A549 (cell line): ENCODE results near the gene ANO6. TPM values are rescaled to one million over a fixed set of nuclear protein-coding genes. Genes with fewer than 3 reads are reported as not detected.

Experiments used
- ATAC-seq, 2 experiments: fragments of 200-7000 bp in 1 of 2; fragments of >200 bp in 1 of 2; cut with Nextera tagmentation in 1 of 2; cut with Tn5 transposase in 1 of 2; 3 replicates each; pipeline versions ENCODE4 v1.8.0 to v1.9.1; 2018 to 2020; ENCODE audit warnings: mild to moderate bottlenecking in 1 of 2, moderate library complexity in 1 of 2
- CTCF ChIA-PET: fragments of 300-600 bp; sonication (Branson Sonifier 250); formaldehyde crosslinking; extraction: SDS; loops from one replicate; lab custom pipeline; 2021; ENCODE audit warnings: antibody characterized with exemption, inconsistent platforms; lab: Yijun Ruan, JAX
- POLR2A ChIA-PET: fragments of 350-600 bp; formaldehyde crosslinking; extraction: SDS; loops from one replicate; lab custom pipeline; 2021; ENCODE audit warnings: antibody characterized with exemption, inconsistent platforms; lab: Yijun Ruan, JAX
- DNase-seq, 2 experiments: peaks; one replicate each; pipeline versions ENCODE4 v3.0.0 to v3.0.0-alpha.2; 2011 to 2016; ENCODE audit warnings: low read depth in 1 of 2, low spot score in 1 of 2
- FAIRE-seq: peaks from 2 replicates; lab custom pipeline; 2011; peaks lifted over from hg19 to GRCh38; lab: Jason Lieb, UNC
- H3K27ac ChIP-seq, 2 experiments: fragments of >200 bp; sonication (Bioruptor Twin); formaldehyde crosslinking; 3 replicates each; pipeline ENCODE4 v1.5.1; 2016 to 2017
- H3K4me1 ChIP-seq: fragments of >200 bp; sonication (Bioruptor Twin); formaldehyde crosslinking; 3 replicates; pipeline ENCODE4 v1.6.1; 2016
- H3K4me2 ChIP-seq: fragments of >200 bp; sonication (Bioruptor Twin); formaldehyde crosslinking; 3 replicates; pipeline ENCODE4 v1.6.1; 2016
- H3K4me3 ChIP-seq: fragments of >200 bp; sonication (Bioruptor Twin); formaldehyde crosslinking; 3 replicates; pipeline ENCODE4 v1.5.1; 2016
- H3K9me3 ChIP-seq: fragments of >200 bp; sonication (Bioruptor Twin); formaldehyde crosslinking; 3 replicates; pipeline ENCODE4 v1.6.1; 2016
- EHMT2 ChIP-seq: fragments of 200-600 bp; sonication (generic); IDR thresholded peaks from 2 replicates; pipeline ENCODE4 v1.6.1; 2016; ENCODE audit warnings: antibody characterized with exemption, low read depth, mild to moderate bottlenecking, moderate library complexity
- FOSB ChIP-seq: fragments of 250-450 bp; sonication (Bioruptor Pico); IDR thresholded peaks from 2 replicates; pipeline ENCODE4 v1.5.0; 2020; ENCODE audit warnings: mild to moderate bottlenecking, moderate library complexity
- FOSL2 ChIP-seq, 2 experiments: fragments of 450-650 bp in 1 of 2; fragments of >200 bp in 1 of 2; sonication (Bioruptor Twin) in 1 of 2; formaldehyde crosslinking; IDR thresholded peaks; 2 replicates each; pipeline versions ENCODE4 v1.5.0 to v1.6.1; 2016 to 2020; ENCODE audit warnings: mild to moderate bottlenecking in 1 of 2, moderate library complexity in 1 of 2
- FOXS1 ChIP-seq: fragments of 250-450 bp; sonication (Bioruptor Pico); IDR thresholded peaks from 2 replicates; pipeline ENCODE4 v1.5.0; 2020; ENCODE audit warnings: mild to moderate bottlenecking, moderate library complexity
- HDAC2 ChIP-seq: fragments of 200-600 bp; sonication (generic); IDR thresholded peaks from 2 replicates; pipeline ENCODE4 v1.6.1; 2016
- HOXA7 ChIP-seq: fragments of 250-450 bp; sonication (Bioruptor Pico); IDR thresholded peaks from 2 replicates; pipeline ENCODE4 v1.5.0; 2020; ENCODE audit warnings: mild to moderate bottlenecking, moderate library complexity
- HOXB5 ChIP-seq: fragments of 250-450 bp; sonication (Bioruptor Pico); IDR thresholded peaks from 2 replicates; pipeline ENCODE4 v1.5.0; 2020; ENCODE audit warnings: mild to moderate bottlenecking, moderate library complexity
- JUN ChIP-seq, 2 experiments: fragments of >200 bp; sonication (Bioruptor Twin); formaldehyde crosslinking; IDR thresholded peaks; 2 replicates in 1 of 2; 3 replicates in 1 of 2; pipeline ENCODE4 v1.6.1; 2016 to 2017
- NFE2L2 ChIP-seq: fragments of 150-350 bp; conservative IDR thresholded peaks from 2 replicates; pipeline ENCODE4 v1.6.1; 2014; ENCODE audit warnings: low read length
- NPAS2 ChIP-seq: fragments of 250-450 bp; sonication (Bioruptor Pico); IDR thresholded peaks from 2 replicates; pipeline ENCODE4 v1.8.0; 2022; ENCODE audit warnings: mild to moderate bottlenecking, moderate library complexity, borderline replicate concordance
- PHF8 ChIP-seq: fragments of 200-600 bp; sonication (generic); IDR thresholded peaks from 2 replicates; pipeline ENCODE4 v1.6.1; 2016; ENCODE audit warnings: low read depth, mild to moderate bottlenecking, antibody characterized with exemption, moderate library complexity, borderline replicate concordance
- POLR2A ChIP-seq: IDR thresholded peaks from 2 replicates; pipeline ENCODE4 v1.6.1; 2012; ENCODE audit warnings: mild to moderate bottlenecking, low read length
- RAD21 ChIP-seq, 2 experiments: fragments of >200 bp in 1 of 2; sonication (Bioruptor Twin) in 1 of 2; formaldehyde crosslinking in 1 of 2; IDR thresholded peaks in 1 of 2; conservative IDR thresholded peaks in 1 of 2; 2 replicates in 1 of 2; 3 replicates in 1 of 2; pipeline ENCODE4 v1.6.1; 2012 to 2018; ENCODE audit warnings: inconsistent platforms in 1 of 2
- RARB ChIP-seq: fragments of 250-450 bp; sonication (Bioruptor Pico); IDR thresholded peaks from 2 replicates; pipeline ENCODE4 v1.8.0; 2021; ENCODE audit warnings: mild to moderate bottlenecking, moderate library complexity
- RCOR1 ChIP-seq: fragments of 150-350 bp; IDR thresholded peaks from 2 replicates; pipeline ENCODE4 v1.6.1; 2014; ENCODE audit warnings: antibody characterized with exemption, low read length, low read depth
- REST ChIP-seq: fragments of 200-600 bp; sonication (generic); IDR thresholded peaks from 2 replicates; pipeline ENCODE4 v1.6.1; 2016; ENCODE audit warnings: antibody characterized with exemption, mild to moderate bottlenecking, moderate library complexity
- RNF2 ChIP-seq: fragments of 200-600 bp; sonication (generic); IDR thresholded peaks from 2 replicates; pipeline ENCODE4 v1.6.1; 2016; ENCODE audit warnings: low read depth, mild to moderate bottlenecking, antibody characterized with exemption, moderate library complexity, borderline replicate concordance
- SMC3 ChIP-seq: fragments of >200 bp; sonication (Bioruptor Twin); formaldehyde crosslinking; IDR thresholded peaks from 3 replicates; pipeline ENCODE4 v1.6.1; 2018; ENCODE audit warnings: inconsistent platforms
- SREBF2 ChIP-seq: fragments of 450-650 bp; IDR thresholded peaks from 2 replicates; pipeline ENCODE4 v1.6.1; 2014; ENCODE audit warnings: mild to moderate bottlenecking, moderate library complexity
- WGBS: methylation state at CpG from one replicate; pipeline ENCODE4 v1.1.6; 2017; ENCODE audit errors: missing lambda C conversion rate; 5-methylcytosine and 5-hydroxymethylcytosine counted together
- polyA plus RNA-seq, 4 experiments: library from polyadenylated mRNA; depleted of rRNA in 3 of 4; stranded (reverse); fragments of >200 nt; fragmentation: RNase III in 1 of 4; extraction: RNeasy Plus Mini Kit Qiagen cat#74134 plus additional on column Dnase treatment in 1 of 4; gene quantifications; 2 replicates in 3 of 4; 3 replicates in 1 of 4; pipeline ENCODE4 v1.2.3, GENCODE V29; 2011 to 2017

ANO6 gene
- polyA plus RNA-seq, 2 of the 4 experiments (the other 2 are of a cell fraction), result 41.7 to 80.0 TPM

GRCh38 chr12:45285717-45286116 is 69.8 kb downstream of the ANO6 start:
- ChIA-PET CTCF (interaction anchor here (1.8 to 5.6 kb wide), 4 partner anchors 15 to 103 kb away, joined by 5 to 27 read pairs (median 10); partner anchors contain the start of gene ANO6), POLR2A (no interaction called here)
- ATAC-seq (no peak), DNase-seq (no peak)
- Histone ChIP-seq H3K4me3 (no peak overlapping the region), H3K4me1 (peaks cover 53% of the 10 kb centered on the region), H3K4me2 (peak overlapping the region; percentile 88; the same call in 2 of the 3 replicates), H3K27ac (peak overlapping the region; percentile 85 to 86; a peak in 4 of 6 replicates), H3K9me3 (no peaks in the 10 kb centered on the region)
- 93% methylated on average over 2 of the region's 2 CpGs for WGBS
- TF ChIP-seq SMC3, result no peak
- TF ChIP-seq JUN (IDR thresholded peaks at IDR 0.05), result no peak
- TF ChIP-seq, all 56 proteins: peak for 0
- FAIRE-seq, result no peak

GRCh38 chr12:45286621-45287020 is 70.7 kb downstream of the ANO6 start:
- Histone ChIP-seq H3K4me2 (no peak overlapping the region), H3K4me3 (no peak overlapping the region), H3K9me3 (no peaks in the 10 kb centered on the region), H3K27ac (0 out of 6 replicates have a peak overlapping the region, but pooled peaks of 1 of the 2 experiments have one; percentile 41), H3K4me1 (peaks cover 53% of the 10 kb centered on the region)
- POLR2A ChIA-PET, result no interaction called here
- DNase-seq (no peak), ATAC-seq (no peak), FAIRE-seq (no peak)
- CTCF ChIA-PET, result interaction anchor here (0.6 to 5.6 kb wide), 7 partner anchors 14 to 1283 kb away, joined by 3 to 27 read pairs (median 5); partner anchors contain the start of gene ANO6
- TF ChIP-seq REST, result no peak
- no peak for TF ChIP-seq HOXA7 (CRISPR knock-in tag)
- no peak for TF ChIP-seq NPAS2
- TF ChIP-seq SREBF2, result no peak
- TF ChIP-seq FOSB, result no peak
- no peak for TF ChIP-seq EHMT2
- TF ChIP-seq HDAC2, result no peak
- TF ChIP-seq RAD21 (conservative IDR thresholded peaks at IDR 0.05 in 1 of 2, IDR thresholded peaks at IDR 0.05 in 1 of 2), result no peak
- no peak for TF ChIP-seq HOXB5 (CRISPR knock-in tag)
- TF ChIP-seq PHF8, result no peak
- TF ChIP-seq FOSL2 (IDR thresholded peaks at IDR 0.05), result no peak
- no peak for TF ChIP-seq FOSL2 (CRISPR knock-in tag; IDR thresholded peaks at IDR 0.05)
- TF ChIP-seq NFE2L2, result no peak
- no peak for TF ChIP-seq RARB (CRISPR knock-in tag)
- no peak for TF ChIP-seq RNF2
- TF ChIP-seq RCOR1, result no peak
- TF ChIP-seq SMC3, result no peak
- TF ChIP-seq POLR2A, result no peak
- no peak for TF ChIP-seq FOXS1 (CRISPR knock-in tag)
- WGBS, result 94% methylated on average over 2 of the region's 2 CpGs
